Tibial artery (tissue), 4 donors: ENCODE measurements around the gene PCBP4.

ENCODE experiments used
- DNase-seq, 2 donors: peaks; one replicate each; pipeline ENCODE4 v3.0.0-alpha.2; 2019
- H3K27ac ChIP-seq, 2 donors: fragments of 200-600 bp; sonication (generic) in 1 of 2; 1 replicate in 1 of 2; 2 replicates in 1 of 2; pipeline ENCODE4 v1.5.1; 2018 to 2019; ENCODE audit warnings: mild to moderate bottlenecking in 1 of 2
- H3K27me3 ChIP-seq, 2 donors: fragments of 200-600 bp; sonication (generic) in 1 of 2; one replicate each; pipeline versions ENCODE4 v1.5.1 to v1.6.0; 2016 to 2019
- H3K36me3 ChIP-seq, 3 donors: fragments of 200-600 bp; sonication (generic) in 2 of 3; one replicate each; pipeline ENCODE4 v1.5.1; 2016 to 2019; ENCODE audit warnings: mild to moderate bottlenecking in 2 of 3
- H3K4me1 ChIP-seq, 4 donors: fragments of 200-600 bp; sonication (generic) in 2 of 4; 1 replicate in 3 of 4; 2 replicates in 1 of 4; pipeline ENCODE4 v1.5.1; 2016 to 2019
- H3K4me3 ChIP-seq, 2 donors: fragments of 200-600 bp; sonication (generic) in 1 of 2; 1 replicate in 1 of 2; 2 replicates in 1 of 2; pipeline ENCODE4 v1.5.1; 2018 to 2019; ENCODE audit warnings: mild to moderate bottlenecking in 2 of 2
- H3K9me3 ChIP-seq, 3 donors: fragments of 200-600 bp; sonication (generic) in 1 of 3; one replicate each; pipeline ENCODE4 v1.5.1; 2016 to 2019
- CTCF ChIP-seq, 2 experiments: fragments of 200-600 bp in 1 of 2; fragments of 450-650 bp in 1 of 2; IDR thresholded peaks; one replicate each; pipeline ENCODE4 v1.5.1; 2017 to 2019; ENCODE audit warnings: antibody characterized with exemption in 2 of 2, mild to moderate bottlenecking in 1 of 2, moderate library complexity in 1 of 2
- intact Hi-C: fragments of 100-400 bp; cut with DNase I; formaldehyde crosslinking; loops from one replicate; pipeline ENCODE4 v1.15.0; 2023; ENCODE audit warnings: low total_unique reads

The PCBP4 gene

GRCh38 chr3:51908026-51908425, 59.2 kb downstream of the PCBP4 start:
- Histone ChIP-seq H3K9me3 (peaks cover 0 to 15% (median 0%) of the 10 kb centered on the region in 3 donors), H3K4me1 (no peaks in the 10 kb centered on the region), H3K27me3 (no peaks in the 10 kb centered on the region), H3K4me3 (no peak overlapping the region), H3K27ac (no peak overlapping the region), H3K36me3 (no peaks in the 10 kb centered on the region)
- no peak for TF ChIP-seq CTCF (IDR thresholded peaks at IDR 0.05)
- intact Hi-C loops = no loop called here
- no peak for DNase-seq
